Activated T-helper 9 cell treated with anti-CD3 and anti-CD28 coated beads, Interleukin-2, amount 50 U/mL, for 16 hours (primary cell): Measurements from ENCODE around the gene IGSF11.
"Not testable (repeated sequence)": the region's sequence is repeated elsewhere in the genome, so short reads cannot be mapped to it uniquely, and the experiment has no call there.

Experiments used
- DNase-seq: peaks from one replicate; pipeline ENCODE4 v3.0.0-alpha.2; 2020; ENCODE audit warnings: low read depth

The IGSF11 gene

GRCh38 chr3:118988198-118989130 is 46.2 kb downstream of the IGSF11 start:
- no peak for DNase-seq

- no peak for DNase-seq
Measured at GRCh38 chr3:118987477-118987876, 47.2 kb downstream of the IGSF11 start.

- DNase-seq = no peak
Measured at GRCh38 chr3:118986734-118987133, 47.9 kb downstream of the IGSF11 start.

- DNase-seq = no peak
Measured at GRCh38 chr3:118984699-118985098, 49.9 kb downstream of the IGSF11 start.

- no peak for DNase-seq
Measured at GRCh38 chr3:118981494-118982134, 53.0 kb downstream of the IGSF11 start.

- DNase-seq = no peak
Measured at GRCh38 chr3:118980832-118981231, 53.8 kb downstream of the IGSF11 start.

- no peak for DNase-seq
Measured at GRCh38 chr3:118978393-118978758, 56.3 kb downstream of the IGSF11 start.

GRCh38 chr3:118977671-118978392 is 56.8 kb downstream of the IGSF11 start:
- DNase-seq = no peak

- DNase-seq = no peak
Measured at GRCh38 chr3:118977118-118977517, 57.5 kb downstream of the IGSF11 start.

- DNase-seq = not testable (repeated sequence)
Measured at GRCh38 chr3:118975476-118975875, 59.2 kb downstream of the IGSF11 start.

- DNase-seq = no peak
Measured at GRCh38 chr3:118974356-118975097, 60.1 kb downstream of the IGSF11 start.

- DNase-seq = no peak
Measured at GRCh38 chr3:118973050-118973449, 61.6 kb downstream of the IGSF11 start.

- DNase-seq = no peak
Measured at GRCh38 chr3:118970819-118971218, 63.8 kb downstream of the IGSF11 start.

GRCh38 chr3:118968640-118969039 is 66.0 kb downstream of the IGSF11 start:
- DNase-seq = no peak

- no peak for DNase-seq
Measured at GRCh38 chr3:118968111-118968510, 66.5 kb downstream of the IGSF11 start.

- DNase-seq = no peak
Measured at GRCh38 chr3:118966700-118967099, 67.9 kb downstream of the IGSF11 start.

- DNase-seq = no peak
Measured at GRCh38 chr3:118963711-118964110, 70.9 kb downstream of the IGSF11 start.

GRCh38 chr3:118960876-118961450 is 73.7 kb downstream of the IGSF11 start:
- no peak for DNase-seq

- no peak for DNase-seq
Measured at GRCh38 chr3:118955914-118956556, 78.6 kb downstream of the IGSF11 start.

GRCh38 chr3:118951089-118951488 is 83.6 kb downstream of the IGSF11 start:
- no peak for DNase-seq

GRCh38 chr3:118949113-118949760 is 85.4 kb downstream of the IGSF11 start:
- no peak for DNase-seq
